ENCODE results near the gene PRKCZ.

PRKCZ gene

DNA sequence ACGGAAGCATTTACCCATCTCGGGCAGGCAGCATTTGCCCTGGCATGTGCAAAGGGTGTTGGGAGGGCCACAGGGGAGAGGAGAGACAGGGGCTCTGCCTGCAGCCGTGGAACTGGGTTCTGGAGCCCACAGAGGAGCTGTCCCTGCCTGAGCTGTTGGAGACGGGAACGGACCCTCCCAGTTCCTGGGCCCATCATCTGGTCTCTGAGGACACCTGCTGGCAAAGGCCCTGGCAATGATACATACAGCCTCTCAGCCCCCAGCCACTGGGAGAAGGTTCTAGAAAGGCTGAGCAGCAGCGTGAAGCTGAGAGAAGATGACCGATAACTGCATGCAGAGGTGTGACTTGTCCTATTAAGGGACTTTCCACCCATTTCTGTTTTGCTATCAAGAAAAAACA is 113.0 kb downstream of the PRKCZ start:
- H3K9ac ChIP-seq (ENCODE audit: low read depth in 1 of 2, low read length in 2 of 2), result no peak overlapping the region
- H3K9me3 ChIP-seq (ENCODE audit: control insufficient read depth in 2 of 2, low read length in 2 of 2), result peaks cover 0 to 2% of the 10 kb centered on the region in 2 donors
- H3K4me1 ChIP-seq (ENCODE audit: control insufficient read depth in 2 of 2, insufficient read depth in 2 of 2, low read length in 2 of 2), result no peaks in the 10 kb centered on the region
- H3K4me3 ChIP-seq (ENCODE audit: low read length in 2 of 2), result no peak overlapping the region
- peaks cover 9 to 16% of the 10 kb centered on the region in 2 donors for H3K36me3 ChIP-seq (ENCODE audit: control insufficient read depth in 2 of 2, insufficient read depth in 2 of 2, low read length in 2 of 2)
- H3K27me3 ChIP-seq (ENCODE audit: control insufficient read depth in 2 of 2, insufficient read depth in 2 of 2, low read length in 2 of 2), result no peaks in the 10 kb centered on the region
- H3K27ac ChIP-seq (ENCODE audit: low read depth in 2 of 2, low read length in 2 of 2), result no peak overlapping the region

DNA sequence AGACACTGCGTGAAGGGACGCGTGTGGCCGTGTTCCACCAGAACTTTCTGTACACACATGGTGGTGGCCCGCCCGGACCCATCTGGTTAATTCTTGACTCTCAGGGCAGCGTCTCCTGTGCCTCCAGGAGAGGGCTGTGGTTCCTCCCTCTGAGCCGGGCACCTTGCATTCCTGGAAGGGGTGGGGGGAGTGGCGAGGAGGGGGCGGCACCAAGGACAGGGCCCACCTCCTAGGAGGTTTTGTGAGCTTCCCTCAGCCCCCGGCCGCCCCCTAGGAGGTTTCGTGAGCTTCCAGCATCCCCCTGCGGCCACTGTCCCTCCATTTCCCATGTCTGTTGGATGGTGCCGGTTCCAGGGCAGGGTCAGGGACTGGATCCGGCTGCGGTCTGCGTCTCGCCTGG is 115.4 kb downstream of the PRKCZ start:
- Histone ChIP-seq H3K27ac (ENCODE audit: low read depth in 2 of 2, low read length in 2 of 2) (no peak overlapping the region), H3K4me3 (ENCODE audit: low read length in 2 of 2) (no peak overlapping the region), H3K36me3 (ENCODE audit: control insufficient read depth in 2 of 2, insufficient read depth in 2 of 2, low read length in 2 of 2) (peaks cover 3 to 9% of the 10 kb centered on the region in 2 donors), H3K27me3 (ENCODE audit: control insufficient read depth in 2 of 2, insufficient read depth in 2 of 2, low read length in 2 of 2) (no peaks in the 10 kb centered on the region), H3K9me3 (ENCODE audit: control insufficient read depth in 2 of 2, low read length in 2 of 2) (peaks cover 0 to 2% of the 10 kb centered on the region in 2 donors), H3K4me1 (ENCODE audit: control insufficient read depth in 2 of 2, insufficient read depth in 2 of 2, low read length in 2 of 2) (no peaks in the 10 kb centered on the region), H3K9ac (ENCODE audit: low read depth in 1 of 2, low read length in 2 of 2) (no peak overlapping the region)

DNA sequence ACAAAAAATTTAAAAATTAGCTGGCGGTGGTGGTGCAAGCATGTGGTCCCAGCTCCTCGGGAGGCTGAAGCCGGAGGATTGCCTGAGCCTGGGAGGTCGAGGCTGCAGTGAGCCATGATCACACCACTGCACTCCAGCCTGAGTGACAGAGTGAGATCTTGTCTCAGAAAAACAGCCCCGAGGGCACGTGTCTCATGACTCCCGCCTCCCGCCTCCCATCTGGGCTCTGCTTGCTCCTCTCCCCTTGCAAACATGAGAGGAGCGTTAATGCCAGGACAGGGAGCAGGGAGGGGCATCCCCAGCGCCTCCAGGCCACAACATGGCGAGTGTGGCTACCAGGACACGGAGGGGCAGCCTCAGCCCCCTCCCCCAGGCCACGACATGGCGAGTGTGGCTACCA is 116.0 kb downstream of the PRKCZ start:
- Histone ChIP-seq H3K27ac (ENCODE audit: low read depth in 2 of 2, low read length in 2 of 2) (no peak overlapping the region), H3K4me3 (ENCODE audit: low read length in 2 of 2) (no peak overlapping the region), H3K36me3 (ENCODE audit: control insufficient read depth in 2 of 2, insufficient read depth in 2 of 2, low read length in 2 of 2) (peaks cover 3 to 9% of the 10 kb centered on the region in 2 donors), H3K4me1 (ENCODE audit: control insufficient read depth in 2 of 2, insufficient read depth in 2 of 2, low read length in 2 of 2) (no peaks in the 10 kb centered on the region), H3K9me3 (ENCODE audit: control insufficient read depth in 2 of 2, low read length in 2 of 2) (peaks cover 0 to 2% of the 10 kb centered on the region in 2 donors), H3K27me3 (ENCODE audit: control insufficient read depth in 2 of 2, insufficient read depth in 2 of 2, low read length in 2 of 2) (no peaks in the 10 kb centered on the region), H3K9ac (ENCODE audit: low read depth in 1 of 2, low read length in 2 of 2) (no peak overlapping the region)

DNA sequence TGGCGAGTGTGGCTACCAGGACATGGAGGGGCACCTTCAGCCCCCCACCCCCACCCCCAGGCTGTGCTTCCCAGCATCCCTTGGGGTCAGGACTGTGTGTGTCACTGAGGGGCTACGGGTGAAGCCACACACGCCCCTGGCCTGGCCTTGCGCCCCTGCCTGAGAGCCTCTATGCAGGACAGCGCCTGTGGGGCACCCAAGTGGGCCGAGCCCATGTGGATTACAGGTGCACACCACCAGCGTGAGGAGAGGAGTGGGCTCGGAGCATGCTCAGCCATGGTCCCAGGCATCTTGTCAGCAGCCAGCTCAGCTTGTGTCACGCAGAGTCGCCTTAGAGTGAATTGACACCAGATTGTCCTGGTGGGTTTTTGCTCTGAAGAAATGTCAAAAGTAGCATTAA is 116.5 kb downstream of the PRKCZ start:
- no peaks in the 10 kb centered on the region for H3K4me1 ChIP-seq (ENCODE audit: control insufficient read depth in 2 of 2, insufficient read depth in 2 of 2, low read length in 2 of 2)
- H3K27me3 ChIP-seq (ENCODE audit: control insufficient read depth in 2 of 2, insufficient read depth in 2 of 2, low read length in 2 of 2), result no peaks in the 10 kb centered on the region
- H3K27ac ChIP-seq (ENCODE audit: low read depth in 2 of 2, low read length in 2 of 2), result no peak overlapping the region
- no peak overlapping the region for H3K9ac ChIP-seq (ENCODE audit: low read depth in 1 of 2, low read length in 2 of 2)
- H3K9me3 ChIP-seq (ENCODE audit: control insufficient read depth in 2 of 2, low read length in 2 of 2), result peaks cover 0 to 2% of the 10 kb centered on the region in 2 donors
- H3K4me3 ChIP-seq (ENCODE audit: low read length in 2 of 2), result no peak overlapping the region
- peaks cover 3 to 9% of the 10 kb centered on the region in 2 donors for H3K36me3 ChIP-seq (ENCODE audit: control insufficient read depth in 2 of 2, insufficient read depth in 2 of 2, low read length in 2 of 2)

DNA sequence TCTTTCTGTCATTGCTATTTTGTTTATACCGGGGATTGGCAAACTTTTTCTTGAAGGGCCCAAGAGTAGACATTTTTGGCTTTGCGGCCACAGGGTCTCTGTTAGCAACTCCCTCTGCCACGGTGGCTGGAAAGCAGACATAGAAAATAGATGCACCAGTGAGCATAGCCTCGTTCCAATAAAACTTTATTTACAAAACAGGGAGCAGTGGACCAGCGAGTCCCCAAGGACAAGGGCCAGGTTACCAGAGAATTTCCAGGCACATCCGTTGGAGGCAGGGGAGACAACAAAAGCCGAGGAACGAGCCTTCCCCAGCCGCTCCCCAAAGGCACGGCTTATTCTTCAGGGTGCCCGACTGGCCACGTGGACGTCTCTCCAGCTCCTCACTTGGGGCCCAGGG is 117.9 kb downstream of the PRKCZ start:
- Histone ChIP-seq H3K36me3 (ENCODE audit: control insufficient read depth in 2 of 2, insufficient read depth in 2 of 2, low read length in 2 of 2) (peaks cover under 1 to 14% of the 10 kb centered on the region in 2 donors), H3K4me3 (ENCODE audit: low read length in 2 of 2) (no peak overlapping the region)

DNA sequence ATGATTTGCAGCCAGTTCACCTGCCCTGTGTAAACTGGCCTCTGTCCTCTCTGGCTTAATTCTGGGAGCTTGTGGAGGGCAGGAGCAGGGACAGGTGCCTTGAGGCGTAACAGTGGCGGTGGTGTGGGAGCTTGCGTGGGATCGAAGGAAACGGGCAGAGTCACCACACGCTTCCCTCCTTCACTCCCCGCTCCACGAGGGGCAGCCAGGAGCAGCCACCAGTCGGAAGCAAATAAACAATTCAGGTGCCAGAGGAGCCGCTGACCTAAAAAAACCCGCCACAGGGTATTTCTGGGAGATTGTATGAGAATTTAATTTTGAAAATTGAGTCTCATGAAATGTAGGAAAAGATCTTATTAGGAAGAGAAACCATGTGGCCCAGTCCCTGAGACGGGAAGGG is 118.3 kb downstream of the PRKCZ start:
- Histone ChIP-seq H3K9ac (ENCODE audit: low read depth in 1 of 2, low read length in 2 of 2) (no peak overlapping the region), H3K4me3 (ENCODE audit: low read length in 2 of 2) (no peak overlapping the region), H3K4me1 (ENCODE audit: control insufficient read depth in 2 of 2, insufficient read depth in 2 of 2, low read length in 2 of 2) (no peaks in the 10 kb centered on the region), H3K9me3 (ENCODE audit: control insufficient read depth in 2 of 2, low read length in 2 of 2) (peaks cover 0 to 2% of the 10 kb centered on the region in 2 donors), H3K27me3 (ENCODE audit: control insufficient read depth in 2 of 2, insufficient read depth in 2 of 2, low read length in 2 of 2) (no peaks in the 10 kb centered on the region), H3K27ac (ENCODE audit: low read depth in 2 of 2, low read length in 2 of 2) (no peak overlapping the region), H3K36me3 (ENCODE audit: control insufficient read depth in 2 of 2, insufficient read depth in 2 of 2, low read length in 2 of 2) (peaks cover 0 to 12% of the 10 kb centered on the region in 2 donors)

More for the DNA sequence above, 117.9 kb downstream of the PRKCZ start:
- H3K9me3 ChIP-seq (ENCODE audit: control insufficient read depth in 2 of 2, low read length in 2 of 2), result peaks cover 0 to 2% of the 10 kb centered on the region in 2 donors
- H3K27ac ChIP-seq (ENCODE audit: low read depth in 2 of 2, low read length in 2 of 2), result no peak overlapping the region
- no peaks in the 10 kb centered on the region for H3K4me1 ChIP-seq (ENCODE audit: control insufficient read depth in 2 of 2, insufficient read depth in 2 of 2, low read length in 2 of 2)
- H3K9ac ChIP-seq (ENCODE audit: low read depth in 1 of 2, low read length in 2 of 2), result no peak overlapping the region
- no peaks in the 10 kb centered on the region for H3K27me3 ChIP-seq (ENCODE audit: control insufficient read depth in 2 of 2, insufficient read depth in 2 of 2, low read length in 2 of 2)

DNA sequence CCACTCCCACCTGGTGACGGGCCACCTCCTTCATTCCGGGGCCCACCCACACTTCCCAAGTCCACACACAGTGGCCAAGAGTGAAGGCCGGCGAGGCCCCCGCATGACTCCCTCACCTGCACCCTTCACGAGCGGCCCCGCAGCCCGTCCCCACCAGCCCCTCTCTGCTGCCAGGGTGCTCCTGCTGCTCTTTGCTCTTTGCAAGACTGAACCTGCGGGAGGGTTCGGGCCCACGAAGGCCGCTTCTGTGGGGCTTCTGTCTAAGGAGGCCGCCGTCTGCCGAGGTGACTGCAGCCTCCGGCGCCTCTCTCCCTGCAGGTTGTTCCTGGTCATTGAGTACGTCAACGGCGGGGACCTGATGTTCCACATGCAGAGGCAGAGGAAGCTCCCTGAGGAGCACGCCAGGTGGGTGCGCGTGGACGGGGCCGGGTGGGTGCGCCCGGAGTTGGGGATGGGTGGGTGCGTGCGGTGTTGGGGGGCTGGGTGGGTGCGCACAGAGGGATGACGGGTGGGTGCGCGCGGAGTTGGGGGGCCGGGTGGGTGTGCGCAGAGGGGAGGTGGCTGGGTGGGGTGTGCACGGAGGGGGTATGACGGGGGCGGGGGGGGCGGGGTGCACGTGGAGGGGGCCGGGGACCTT is 119.1 kb downstream of the PRKCZ start:
- H3K4me1 ChIP-seq (ENCODE audit: control insufficient read depth in 2 of 2, insufficient read depth in 2 of 2, low read length in 2 of 2), result no peaks in the 10 kb centered on the region
- no peaks in the 10 kb centered on the region for H3K9me3 ChIP-seq (ENCODE audit: control insufficient read depth in 2 of 2, low read length in 2 of 2)
- H3K36me3 ChIP-seq (ENCODE audit: control insufficient read depth in 2 of 2, insufficient read depth in 2 of 2, low read length in 2 of 2), result peaks cover 0 to 10% of the 10 kb centered on the region in 2 donors
- no peak overlapping the region for H3K4me3 ChIP-seq (ENCODE audit: low read length in 2 of 2)
- H3K27me3 ChIP-seq (ENCODE audit: control insufficient read depth in 2 of 2, insufficient read depth in 2 of 2, low read length in 2 of 2), result no peaks in the 10 kb centered on the region
- no peak overlapping the region for H3K9ac ChIP-seq (ENCODE audit: low read depth in 1 of 2, low read length in 2 of 2)
- H3K27ac ChIP-seq (ENCODE audit: low read depth in 2 of 2, low read length in 2 of 2), result no peak overlapping the region

DNA sequence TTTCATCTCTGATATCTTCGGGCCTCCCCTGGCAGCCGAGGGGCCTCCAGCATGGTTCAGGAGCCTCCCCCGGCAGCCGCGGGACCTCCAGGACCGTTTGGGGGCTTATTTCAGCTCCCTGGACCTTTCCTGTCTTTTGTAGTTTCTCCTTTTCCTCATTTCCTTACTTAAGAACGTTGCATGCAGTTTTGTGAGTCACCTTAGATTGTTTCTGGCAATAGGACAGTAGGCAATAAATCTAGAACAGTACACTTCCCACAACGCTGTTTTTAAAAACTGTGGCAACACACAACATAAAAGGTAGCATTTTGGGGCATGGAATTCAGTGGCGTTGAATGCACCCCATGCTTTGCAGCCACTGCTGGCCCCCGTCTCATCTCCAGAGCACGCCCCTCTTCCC is 120.0 kb downstream of the PRKCZ start:
- Histone ChIP-seq H3K36me3 (ENCODE audit: control insufficient read depth in 2 of 2, insufficient read depth in 2 of 2, low read length in 2 of 2) (peaks cover 0 to 10% of the 10 kb centered on the region in 2 donors), H3K27ac (ENCODE audit: low read depth in 2 of 2, low read length in 2 of 2) (no peak overlapping the region), H3K4me1 (ENCODE audit: control insufficient read depth in 2 of 2, insufficient read depth in 2 of 2, low read length in 2 of 2) (no peaks in the 10 kb centered on the region), H3K27me3 (ENCODE audit: control insufficient read depth in 2 of 2, insufficient read depth in 2 of 2, low read length in 2 of 2) (no peaks in the 10 kb centered on the region), H3K4me3 (ENCODE audit: low read length in 2 of 2) (no peak overlapping the region), H3K9ac (ENCODE audit: low read depth in 1 of 2, low read length in 2 of 2) (no peak overlapping the region), H3K9me3 (ENCODE audit: control insufficient read depth in 2 of 2, low read length in 2 of 2) (no peaks in the 10 kb centered on the region)

DNA sequence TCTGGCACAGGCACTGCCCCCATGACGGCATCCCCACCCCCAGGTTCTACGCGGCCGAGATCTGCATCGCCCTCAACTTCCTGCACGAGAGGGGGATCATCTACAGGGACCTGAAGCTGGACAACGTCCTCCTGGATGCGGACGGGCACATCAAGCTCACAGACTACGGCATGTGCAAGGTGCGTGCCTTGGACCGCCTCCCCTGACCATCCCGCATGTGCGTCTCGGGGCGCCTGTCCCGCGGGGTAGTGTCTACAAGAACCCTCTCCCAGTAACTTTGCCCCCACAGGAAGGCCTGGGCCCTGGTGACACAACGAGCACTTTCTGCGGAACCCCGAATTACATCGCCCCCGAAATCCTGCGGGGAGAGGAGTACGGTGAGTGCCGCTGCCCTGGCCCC is 121.8 kb downstream of the PRKCZ start:
- H3K9ac ChIP-seq (ENCODE audit: low read depth in 1 of 2, low read length in 2 of 2), result no peak overlapping the region
- H3K4me3 ChIP-seq (ENCODE audit: low read length in 2 of 2), result no peak overlapping the region
- H3K9me3 ChIP-seq (ENCODE audit: control insufficient read depth in 2 of 2, low read length in 2 of 2), result no peaks in the 10 kb centered on the region
- no peaks in the 10 kb centered on the region for H3K4me1 ChIP-seq (ENCODE audit: control insufficient read depth in 2 of 2, insufficient read depth in 2 of 2, low read length in 2 of 2)
- peaks cover 4 to 10% of the 10 kb centered on the region in 2 donors for H3K36me3 ChIP-seq (ENCODE audit: control insufficient read depth in 2 of 2, insufficient read depth in 2 of 2, low read length in 2 of 2)
- H3K27ac ChIP-seq (ENCODE audit: low read depth in 2 of 2, low read length in 2 of 2), result no peak overlapping the region
- no peaks in the 10 kb centered on the region for H3K27me3 ChIP-seq (ENCODE audit: control insufficient read depth in 2 of 2, insufficient read depth in 2 of 2, low read length in 2 of 2)

DNA sequence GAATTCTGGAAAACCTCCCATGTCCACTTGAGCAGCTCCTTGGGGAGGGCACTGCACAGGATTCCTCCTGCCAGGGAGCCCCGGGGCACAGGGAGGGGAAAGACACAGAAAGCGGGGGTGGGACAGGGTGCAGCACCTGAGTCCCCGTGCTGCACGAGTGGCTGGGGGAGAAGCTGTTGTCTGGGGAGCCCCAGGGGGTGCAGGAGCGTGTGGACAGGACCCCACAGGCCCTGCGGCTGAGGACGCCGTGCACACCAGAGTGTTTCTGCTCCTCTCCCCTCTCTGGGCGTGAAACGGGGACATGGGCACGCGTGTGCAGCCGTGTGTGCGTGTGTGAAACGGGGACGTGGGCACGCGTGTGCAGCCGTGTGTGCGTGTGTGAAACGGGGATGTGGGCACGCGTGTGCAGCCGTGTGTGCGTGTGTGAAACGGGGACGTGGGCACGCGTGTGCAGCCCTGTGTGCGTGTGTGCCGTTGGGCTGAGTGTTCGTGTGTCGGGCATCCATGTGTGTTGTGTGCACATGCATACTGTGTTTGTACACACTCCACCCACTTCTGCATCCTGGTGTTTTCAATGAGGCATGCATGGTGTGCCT is 122.4 kb downstream of the PRKCZ start:
- no peaks in the 10 kb centered on the region for H3K4me1 ChIP-seq (ENCODE audit: control insufficient read depth in 2 of 2, insufficient read depth in 2 of 2, low read length in 2 of 2)
- H3K36me3 ChIP-seq (ENCODE audit: control insufficient read depth in 2 of 2, insufficient read depth in 2 of 2, low read length in 2 of 2), result peaks cover 5 to 10% of the 10 kb centered on the region in 2 donors
- H3K27me3 ChIP-seq (ENCODE audit: control insufficient read depth in 2 of 2, insufficient read depth in 2 of 2, low read length in 2 of 2), result no peaks in the 10 kb centered on the region
- H3K4me3 ChIP-seq (ENCODE audit: low read length in 2 of 2), result no peak overlapping the region
- H3K9ac ChIP-seq (ENCODE audit: low read depth in 1 of 2, low read length in 2 of 2), result no peak overlapping the region
- H3K9me3 ChIP-seq (ENCODE audit: control insufficient read depth in 2 of 2, low read length in 2 of 2), result no peaks in the 10 kb centered on the region
- H3K27ac ChIP-seq (ENCODE audit: low read depth in 2 of 2, low read length in 2 of 2), result no peak overlapping the region

Measured in mucosa of rectum (tissue), 2 donors.